Endothelial cell of hepatic sinusoid (primary cell): ENCODE data around the gene CCDC85A.

Source experiments
- in situ Hi-C: cut with HindIII; loops from 2 replicates; pipeline ENCODE4 v1.10.0; 2017; ENCODE audit warnings: low sequenced_read_pairs

The CCDC85A gene

DNA sequence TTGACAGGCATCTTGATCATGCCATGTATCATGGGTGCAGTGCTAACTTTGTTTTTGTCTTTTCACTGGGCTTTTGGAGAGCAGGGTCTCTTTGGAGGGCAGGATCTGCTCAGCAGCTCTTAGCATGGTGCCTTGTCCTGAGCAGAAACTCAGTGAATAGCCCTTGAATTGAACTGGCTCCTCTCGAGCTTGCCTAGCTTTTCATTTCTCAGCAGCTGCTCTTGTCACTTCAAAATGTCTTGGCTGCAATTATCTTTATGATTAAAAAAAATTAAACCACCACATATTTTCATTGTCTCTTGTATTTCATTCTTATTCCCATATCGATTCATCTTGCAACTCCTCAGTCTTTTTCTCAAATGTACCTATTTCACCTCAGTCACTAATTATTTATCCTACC lies 50.5 kb downstream of the CCDC85A start:
- in situ Hi-C loops, result no loop called here

DNA sequence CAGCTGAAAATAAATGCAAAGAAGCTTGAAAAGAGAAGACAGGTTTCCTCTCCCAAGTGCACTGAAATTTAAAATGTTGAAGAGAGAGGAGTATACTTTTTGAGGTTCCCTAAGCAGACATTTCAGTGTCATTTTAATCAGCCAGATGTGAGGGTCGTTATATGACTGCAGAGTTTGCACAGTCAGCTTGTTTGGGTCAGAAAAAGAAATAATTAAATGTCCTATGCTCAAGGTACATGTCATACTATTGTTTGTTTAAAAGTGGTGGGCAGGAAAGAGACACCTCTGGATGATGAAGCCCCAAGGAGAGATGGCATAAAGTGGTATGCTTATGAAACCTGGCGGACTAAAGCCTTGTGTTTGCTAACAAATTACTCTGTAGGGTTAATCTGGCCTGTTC lies 55.2 kb downstream of the CCDC85A start:
- in situ Hi-C loops, result no loop called here

DNA sequence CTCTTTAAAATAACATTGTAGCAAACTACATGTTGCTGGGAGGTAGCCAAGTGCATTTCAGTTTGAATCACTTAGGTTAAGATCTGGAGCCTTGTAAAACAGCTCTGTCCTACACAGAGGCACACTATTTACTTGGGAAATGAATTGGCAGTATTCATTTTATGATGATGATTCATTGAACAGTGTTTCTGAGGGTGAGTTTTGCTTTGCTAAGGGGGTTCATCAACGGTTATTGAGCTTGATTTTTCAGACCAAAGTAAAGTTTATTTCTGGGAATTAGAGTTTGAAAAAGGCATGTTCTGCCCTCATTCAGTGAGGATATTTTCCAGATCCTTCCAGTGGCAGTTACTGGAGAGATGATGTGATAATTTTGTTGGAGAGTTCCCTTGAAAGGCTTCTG lies 55.6 kb downstream of the CCDC85A start:
- in situ Hi-C loops, result no loop called here

DNA sequence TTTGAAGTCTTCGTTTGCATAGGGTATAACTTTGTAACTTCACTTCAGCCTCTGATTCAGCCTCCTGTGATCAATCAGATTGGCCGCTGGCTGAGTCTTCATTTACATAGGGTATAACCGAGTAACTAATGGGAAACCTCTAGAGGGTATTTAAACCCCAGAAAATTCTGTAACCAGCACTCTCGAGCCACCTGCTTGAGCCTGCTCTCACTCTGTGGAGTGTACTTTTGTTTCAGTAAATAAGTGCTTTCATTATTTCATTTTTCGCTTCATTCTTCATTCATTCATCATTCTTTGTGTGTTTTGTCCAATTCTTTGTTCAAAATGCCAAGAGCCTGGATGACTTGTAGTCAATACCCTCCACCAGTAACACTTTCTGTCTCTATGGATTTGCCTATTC lies 56.4 kb downstream of the CCDC85A start:
- in situ Hi-C loops, result no loop called here

DNA sequence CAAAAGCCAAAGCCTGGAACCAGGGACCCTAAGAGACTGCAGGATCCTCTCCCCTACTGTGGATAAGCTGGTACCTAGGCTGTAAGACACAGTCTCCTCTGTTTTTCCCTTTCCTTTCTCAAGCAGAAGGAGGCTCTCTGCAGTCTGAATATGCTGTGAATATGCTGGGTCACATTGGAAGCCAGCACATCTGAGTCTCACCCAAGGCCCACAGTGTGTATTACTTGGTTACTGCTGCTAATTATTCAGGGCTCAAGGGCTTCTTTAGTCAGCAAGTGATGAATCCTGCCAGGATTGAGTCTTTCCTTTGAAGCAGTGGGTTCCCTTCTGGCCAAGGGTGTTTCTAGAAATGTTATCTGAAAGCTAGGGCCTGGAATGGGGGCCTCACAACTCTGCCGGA lies 60.7 kb downstream of the CCDC85A start:
- in situ Hi-C loops, result no loop called here

DNA sequence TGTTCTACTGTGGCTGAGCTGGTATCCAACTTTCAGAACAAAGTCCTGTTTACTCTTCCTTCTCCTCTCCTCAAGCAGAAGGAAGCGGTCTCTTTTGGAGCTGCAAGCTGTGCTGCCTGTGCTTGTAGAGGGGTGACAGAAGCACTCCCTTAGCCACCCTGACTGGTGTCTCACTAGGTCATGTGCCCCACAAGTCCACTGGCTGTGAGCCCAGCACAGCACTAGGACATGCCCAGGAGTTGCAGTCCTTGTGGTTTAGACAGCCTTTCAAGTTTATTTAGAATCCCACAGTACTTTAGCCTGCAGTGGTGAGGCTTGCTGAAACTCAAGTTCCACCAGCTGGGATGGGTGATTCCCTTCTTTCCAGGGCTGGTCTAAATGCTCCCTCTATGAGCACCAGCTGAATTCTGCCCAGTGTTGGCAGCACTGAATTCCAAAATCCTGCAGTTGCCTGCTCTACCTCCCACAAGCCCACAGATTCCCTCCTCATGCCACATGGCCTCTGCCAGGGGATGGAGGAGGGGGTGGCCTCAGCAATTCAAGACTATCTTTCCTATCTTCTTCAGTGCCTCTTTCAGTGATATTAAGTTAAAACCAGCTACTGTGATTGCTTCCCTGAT lies 61.2 kb downstream of the CCDC85A start:
- in situ Hi-C loops, result no loop called here

DNA sequence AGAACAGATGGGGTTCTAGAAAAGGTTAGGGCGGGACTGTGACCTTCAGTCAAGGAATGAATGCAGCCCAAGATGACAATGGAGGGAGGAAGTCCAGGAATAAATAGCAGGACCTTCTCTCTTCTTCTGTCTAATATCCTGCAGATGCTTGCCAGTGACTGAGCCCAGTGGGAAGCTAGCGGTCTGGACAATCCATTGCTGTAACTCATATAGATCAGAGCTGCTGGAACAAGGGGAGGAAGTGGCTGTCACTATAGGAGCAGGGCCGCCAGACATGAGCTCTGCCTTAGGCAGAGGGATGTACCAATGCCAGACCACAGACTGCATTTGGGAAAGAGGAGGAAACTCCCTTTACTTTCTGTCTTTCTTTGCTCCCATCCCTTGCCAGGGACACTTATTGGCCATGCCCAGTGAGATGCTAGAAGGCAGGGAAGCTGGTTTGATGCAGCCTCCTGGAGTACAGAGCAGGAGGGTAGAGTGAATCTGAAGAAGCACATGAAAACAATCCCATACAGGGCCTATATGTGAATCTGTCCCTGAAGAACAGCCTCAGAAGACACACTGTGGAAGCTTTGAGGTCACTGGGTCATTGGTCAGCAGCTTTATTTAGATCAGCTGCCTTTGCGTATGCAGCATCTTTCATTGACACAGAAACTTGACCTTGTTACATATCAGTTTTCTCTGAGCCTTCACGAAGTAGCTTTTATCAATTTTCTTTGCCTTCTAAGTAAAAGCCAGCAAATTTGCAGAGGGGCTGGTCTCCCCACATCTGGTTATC lies 65.4 kb downstream of the CCDC85A start:
- in situ Hi-C loops, result no loop called here

DNA sequence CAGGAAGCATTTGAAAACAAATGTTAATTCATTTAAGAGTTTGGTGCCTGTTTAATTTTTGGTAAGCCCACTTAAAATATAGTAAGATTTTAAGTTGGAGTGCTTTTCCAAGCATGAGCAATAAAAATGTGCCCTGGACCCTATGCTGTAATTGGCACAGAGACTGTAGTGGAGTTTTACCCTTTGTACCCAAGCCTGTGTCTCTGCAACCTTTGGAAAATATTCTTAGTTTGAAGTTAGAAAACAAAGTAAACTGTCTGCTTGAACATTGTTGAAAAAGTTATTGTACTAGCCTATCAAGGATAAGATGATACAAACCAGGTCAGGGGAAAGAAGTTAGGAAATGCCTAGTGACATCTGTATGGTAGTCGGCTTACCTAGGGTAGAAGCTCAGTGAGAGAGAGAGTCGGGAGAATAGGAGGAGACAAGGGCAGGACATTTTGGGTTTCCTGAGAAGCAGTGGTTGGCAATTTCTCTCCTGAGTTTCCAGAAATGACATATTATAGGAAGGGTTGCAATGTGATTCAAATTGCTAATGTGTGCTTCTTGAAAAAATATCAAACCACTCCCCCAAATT lies 66.5 kb downstream of the CCDC85A start:
- in situ Hi-C loops, result no loop called here

DNA sequence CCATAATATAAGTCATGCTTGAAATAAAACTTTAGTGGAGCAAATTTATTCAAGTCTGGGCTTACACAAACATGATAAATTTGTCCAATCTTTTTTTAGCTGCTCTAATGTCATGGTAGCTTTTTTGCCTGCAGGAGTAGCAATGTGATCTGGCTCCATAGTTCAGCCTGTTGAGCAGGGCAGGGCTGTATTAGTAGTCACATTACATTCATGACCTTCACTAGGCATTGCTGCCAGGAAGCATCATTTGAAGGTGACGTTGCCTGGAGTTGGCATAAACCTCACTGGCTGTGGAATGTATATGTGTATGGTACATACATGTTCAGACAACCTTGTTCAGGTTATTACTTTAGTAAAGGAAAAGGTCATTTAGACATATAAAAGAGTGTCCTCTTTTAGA lies 76.6 kb downstream of the CCDC85A start:
- in situ Hi-C loops, result no loop called here

DNA sequence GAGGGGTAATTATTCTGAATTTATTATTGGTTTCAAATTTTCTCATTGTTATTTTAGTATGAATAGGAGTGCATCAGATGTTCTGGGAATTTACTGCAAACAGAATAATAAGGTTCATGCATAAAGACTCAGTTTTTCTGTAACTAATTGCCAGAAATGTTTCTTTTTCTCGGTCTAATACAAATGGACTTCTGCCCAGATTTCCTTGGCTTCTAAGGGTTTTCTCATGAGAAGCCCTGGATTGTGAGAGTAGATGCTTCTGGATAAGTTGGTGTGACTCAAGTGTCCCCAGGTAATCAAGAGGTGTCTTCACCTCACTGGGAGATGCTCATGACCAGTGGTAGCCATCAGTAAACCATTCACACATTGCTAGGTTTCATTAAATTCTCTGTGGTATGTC lies 78.5 kb downstream of the CCDC85A start:
- in situ Hi-C loops, result no loop called here

DNA sequence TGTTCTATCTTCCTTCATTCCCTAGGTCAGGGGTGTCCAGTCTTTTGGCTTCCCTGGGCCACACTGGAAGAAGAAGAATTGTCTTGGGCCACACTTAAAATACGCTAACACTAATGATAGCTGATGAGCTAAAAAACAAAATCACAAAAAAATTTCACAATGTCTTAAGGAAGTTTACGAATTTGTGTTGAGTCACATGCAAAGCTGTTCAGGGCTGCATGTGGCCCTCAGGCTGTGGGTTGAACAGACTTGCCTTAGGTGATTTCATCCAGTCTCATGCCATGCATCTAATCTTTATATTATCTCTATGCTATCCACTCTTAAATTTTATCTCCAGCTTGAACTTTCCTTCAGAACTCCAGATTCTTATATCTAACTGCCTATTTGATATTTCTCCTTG lies 80.1 kb downstream of the CCDC85A start:
- in situ Hi-C loops, result no loop called here

DNA sequence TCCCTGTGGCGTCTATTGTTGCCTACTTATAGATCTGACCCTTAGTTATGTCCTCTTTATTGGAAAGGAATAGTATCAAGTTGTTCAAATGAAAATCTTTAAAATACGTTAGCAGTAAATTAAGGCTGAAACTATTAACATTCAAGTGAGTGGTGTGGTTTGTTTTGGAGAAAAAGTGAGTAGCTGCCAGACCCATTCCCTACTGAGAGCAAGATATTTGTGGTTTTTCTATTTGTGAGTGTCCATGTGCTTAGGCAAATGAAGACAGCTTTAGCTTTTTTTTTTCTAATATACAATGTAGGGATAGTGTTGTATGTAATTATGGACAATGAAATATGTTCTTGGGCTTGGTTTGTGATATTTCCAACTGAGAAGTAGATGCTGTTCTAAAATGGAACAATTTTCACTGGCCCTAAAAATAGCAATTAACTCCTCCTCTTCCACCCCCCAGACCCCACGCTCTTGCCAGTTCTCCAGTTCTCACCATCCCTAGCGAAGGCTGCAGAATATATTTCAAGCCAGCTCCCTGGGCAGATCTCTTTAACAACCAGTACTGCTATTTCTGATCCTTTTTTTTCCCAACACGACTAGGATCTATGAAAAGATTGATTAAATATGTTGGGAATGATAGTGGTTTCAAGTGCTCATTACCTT lies 83.1 kb downstream of the CCDC85A start:
- in situ Hi-C loops, result loop anchor here (5.0 kb wide), 1 partner anchor 40 kb away; no protein-coding TSS in a partner anchor

DNA sequence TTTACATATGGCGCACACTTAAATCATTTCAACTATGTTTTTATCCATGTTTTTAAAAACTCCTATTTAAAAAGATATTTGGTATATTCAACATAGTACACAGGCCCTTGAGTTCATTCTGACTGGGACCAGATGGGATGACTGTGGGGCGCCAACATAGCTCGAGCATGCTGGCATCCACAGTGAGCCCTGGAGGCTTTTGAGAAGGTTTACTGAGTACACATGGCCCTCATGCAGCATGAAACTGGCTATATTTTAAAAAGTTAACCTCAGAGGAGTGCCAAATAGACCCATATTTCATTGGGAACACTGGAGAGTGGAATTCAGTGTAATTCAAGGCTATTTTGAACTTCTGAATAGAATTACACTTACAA lies 83.6 kb downstream of the CCDC85A start:
- in situ Hi-C loops, result loop anchor here (5.0 kb wide), 1 partner anchor 40 kb away; no protein-coding TSS in a partner anchor

DNA sequence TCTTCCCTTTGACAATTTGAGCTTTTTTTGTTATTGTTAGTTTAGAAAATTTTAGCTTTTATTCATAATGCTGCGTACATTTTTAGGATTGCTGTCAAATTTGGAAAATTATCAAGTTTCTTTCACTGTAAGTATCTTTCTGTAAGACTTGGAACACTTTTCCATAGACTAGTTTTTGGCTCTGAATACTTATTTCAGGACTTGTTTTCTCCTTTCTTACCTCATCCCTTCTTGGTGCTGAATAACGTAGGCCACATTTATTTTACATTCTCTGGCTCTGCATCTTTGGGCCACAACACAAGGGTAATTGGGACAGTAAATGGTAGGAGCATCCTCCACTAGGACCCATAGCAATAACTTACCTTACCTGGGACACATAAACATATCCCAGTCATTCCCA lies 85.1 kb downstream of the CCDC85A start:
- in situ Hi-C loops, result loop anchor here (5.0 kb wide), 1 partner anchor 42 kb away; no protein-coding TSS in a partner anchor

DNA sequence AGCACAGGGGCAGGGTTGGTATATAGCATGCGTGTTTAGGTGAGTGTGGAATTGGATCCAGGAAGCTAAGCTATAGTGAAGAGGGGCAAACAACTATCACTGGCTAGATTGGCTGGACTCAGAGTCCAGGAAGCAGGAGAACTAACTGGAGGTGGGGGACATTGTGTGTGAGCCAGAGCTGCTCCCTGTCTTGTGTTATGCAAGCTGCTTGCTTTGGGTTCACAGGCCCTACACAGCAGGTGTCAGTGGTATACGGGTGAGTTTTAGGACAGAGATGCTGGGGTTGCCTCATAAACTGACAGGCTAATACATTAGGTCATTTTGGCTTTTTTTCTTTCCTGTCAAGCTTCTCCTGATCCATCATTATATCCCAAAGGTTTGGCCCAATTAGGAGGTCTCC lies 87.5 kb downstream of the CCDC85A start:
- in situ Hi-C loops, result no loop called here

DNA sequence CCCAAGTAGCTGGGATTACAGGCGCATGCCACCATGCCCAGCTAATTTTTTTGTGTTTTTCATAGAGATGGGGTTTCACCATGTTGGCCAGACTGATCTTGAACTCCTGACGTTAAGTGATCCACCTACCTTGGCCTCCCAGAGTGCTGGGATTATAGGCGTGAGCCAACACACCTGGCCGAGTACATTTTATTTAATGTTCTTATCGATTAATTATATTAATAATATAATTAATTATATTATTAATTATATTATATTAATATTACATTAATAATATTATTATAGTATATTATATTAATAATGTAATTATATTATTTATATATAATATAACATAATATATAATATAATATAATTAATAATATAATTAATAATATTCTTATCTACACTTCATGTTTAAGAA lies 101.4 kb downstream of the CCDC85A start:
- in situ Hi-C loops, result no loop called here

DNA sequence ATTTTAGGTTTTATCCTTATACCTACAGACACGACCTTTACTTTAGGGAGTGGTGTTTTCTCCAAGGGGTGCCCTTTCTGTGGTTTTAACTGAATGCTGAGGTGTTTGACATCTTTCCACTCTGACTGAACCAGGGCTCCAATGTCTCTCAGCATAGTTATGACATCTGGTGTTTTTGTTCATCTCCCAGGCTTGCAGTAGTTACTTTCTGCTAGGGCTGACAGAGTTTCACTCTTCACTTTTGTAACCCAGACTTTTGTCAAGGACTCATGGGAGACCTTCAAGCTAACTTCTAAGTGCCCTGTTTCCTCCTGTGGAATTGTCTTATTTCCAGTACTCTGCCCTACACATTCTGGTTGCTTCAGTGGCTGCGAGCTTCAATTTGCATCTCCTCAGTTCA lies 103.1 kb downstream of the CCDC85A start:
- in situ Hi-C loops, result no loop called here

DNA sequence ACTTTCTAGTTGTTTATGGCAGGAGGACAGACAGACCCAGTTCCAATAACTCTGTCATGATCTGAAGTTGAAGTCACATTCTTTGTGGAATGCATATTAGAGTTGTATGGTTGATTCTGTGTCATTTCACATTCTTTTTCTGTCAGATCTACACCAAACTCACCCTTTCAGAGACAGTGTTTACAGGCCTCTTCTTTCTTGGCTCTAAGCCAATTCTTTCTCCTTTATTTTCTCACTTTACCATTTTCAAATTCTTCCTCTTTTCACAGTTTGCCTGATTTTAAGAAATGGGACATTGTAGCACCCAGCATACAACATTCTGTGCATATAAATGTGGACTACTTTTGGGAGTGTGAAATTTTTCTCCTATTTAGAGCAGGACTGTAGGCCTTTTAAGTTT lies 103.7 kb downstream of the CCDC85A start:
- in situ Hi-C loops, result no loop called here

DNA sequence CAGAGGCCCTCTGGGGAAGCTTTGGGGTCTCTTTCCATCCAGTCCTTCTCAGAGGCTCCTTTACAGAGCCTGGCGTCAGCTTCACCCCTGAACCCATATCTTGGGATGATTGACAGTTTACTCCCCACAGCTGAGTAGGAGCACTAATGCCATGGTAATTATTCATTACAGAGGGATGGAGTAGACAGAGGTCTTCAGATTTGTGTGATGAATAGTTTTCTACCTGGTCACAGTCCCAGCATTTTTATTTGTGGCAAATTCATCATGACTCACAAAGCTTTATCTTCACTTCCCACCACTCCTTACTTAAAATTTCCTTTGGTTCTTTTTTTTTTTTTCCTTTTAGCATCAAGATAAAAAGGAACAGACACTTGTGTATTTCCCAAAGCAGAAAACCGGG lies 104.2 kb downstream of the CCDC85A start:
- in situ Hi-C loops, result no loop called here

DNA sequence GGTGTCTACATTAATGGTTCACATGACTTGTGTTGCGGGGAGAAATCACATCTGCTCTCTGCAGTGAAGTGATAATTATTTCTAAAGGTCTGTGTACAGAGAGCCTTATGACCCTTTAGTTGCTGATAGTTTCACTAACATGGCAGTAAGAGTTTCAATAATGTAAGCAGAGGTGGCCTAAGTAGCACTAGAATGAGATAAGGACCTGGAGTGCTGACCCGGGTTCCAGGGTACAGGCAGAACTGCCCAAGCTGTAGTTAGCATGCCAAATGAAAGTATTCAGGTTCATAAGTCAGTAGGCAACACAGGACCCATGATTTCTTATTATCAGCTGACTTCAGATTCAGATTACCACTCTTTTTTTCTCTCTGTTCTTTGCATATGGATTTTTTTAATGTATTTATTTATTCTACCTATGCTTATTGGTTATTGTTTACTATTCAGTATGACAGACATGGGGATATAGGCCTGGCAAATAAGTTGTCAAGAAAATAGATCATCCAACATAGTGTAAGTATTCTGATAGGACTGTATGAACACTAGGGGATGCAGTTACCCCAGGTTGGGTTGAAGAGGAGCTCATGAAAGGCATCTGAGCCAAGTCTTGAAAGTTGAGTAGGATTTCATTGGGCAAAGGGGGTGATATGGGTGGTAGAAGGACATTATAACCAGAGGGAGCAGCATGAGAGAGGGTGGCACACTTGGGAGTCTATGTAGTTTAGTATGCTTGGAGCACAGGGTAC lies 105.2 kb downstream of the CCDC85A start:
- in situ Hi-C loops, result no loop called here

DNA sequence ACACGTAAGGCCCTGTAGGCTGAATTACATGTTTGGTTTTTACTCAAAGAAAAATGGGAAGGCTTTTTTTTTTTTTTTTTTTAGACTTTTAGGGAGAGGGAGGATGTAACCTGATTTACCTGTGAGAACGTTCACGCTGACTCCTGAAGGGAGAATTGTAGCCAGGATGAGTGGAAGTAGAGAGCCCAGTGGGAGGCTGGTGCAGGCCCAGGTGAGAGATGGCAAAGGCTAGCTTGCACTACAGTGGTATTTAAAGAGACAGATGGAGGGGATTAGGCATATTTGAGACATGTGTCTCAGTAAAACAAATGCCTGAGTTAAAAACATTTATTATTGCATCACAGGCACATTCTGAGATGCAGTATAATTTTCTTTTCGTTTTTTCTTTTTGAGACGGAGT lies 107.9 kb downstream of the CCDC85A start:
- in situ Hi-C loops, result no loop called here
